HUES6 (cell line): ENCODE measurements around the gene C1RL.
"Not testable (repeated sequence)": the region's sequence is repeated elsewhere in the genome, so short reads cannot be mapped to it uniquely, and the experiment has no call there.

Source experiments
- H3K27ac ChIP-seq: 2 replicates; pipeline ENCODE4 v1.7.0; 2013; ENCODE audit warnings: low read depth, mild to moderate bottlenecking, low read length, inconsistent platforms
- H3K27me3 ChIP-seq: 2 replicates; pipeline ENCODE4 v1.6.1; 2013; ENCODE audit warnings: low read length; ENCODE audit not compliant: control insufficient read depth, insufficient read depth
- H3K36me3 ChIP-seq: 2 replicates; pipeline ENCODE4 v1.6.1; 2013; ENCODE audit warnings: low read length; ENCODE audit not compliant: control insufficient read depth, insufficient read depth
- H3K4me1 ChIP-seq: 2 replicates; pipeline ENCODE4 v1.6.1; 2013; ENCODE audit warnings: low read length; ENCODE audit not compliant: control insufficient read depth, insufficient read depth
- H3K4me3 ChIP-seq: 2 replicates; pipeline ENCODE4 v1.5.1; 2013; ENCODE audit warnings: low read depth, low read length
- H3K9ac ChIP-seq: one replicate; pipeline ENCODE4 v1.6.1; 2013; ENCODE audit warnings: mild to moderate bottlenecking, low read length
- H3K9me3 ChIP-seq: 2 replicates; pipeline ENCODE4 v1.6.1; 2013; ENCODE audit warnings: low read depth, low read length; ENCODE audit not compliant: control insufficient read depth, insufficient read depth

C1RL gene

DNA sequence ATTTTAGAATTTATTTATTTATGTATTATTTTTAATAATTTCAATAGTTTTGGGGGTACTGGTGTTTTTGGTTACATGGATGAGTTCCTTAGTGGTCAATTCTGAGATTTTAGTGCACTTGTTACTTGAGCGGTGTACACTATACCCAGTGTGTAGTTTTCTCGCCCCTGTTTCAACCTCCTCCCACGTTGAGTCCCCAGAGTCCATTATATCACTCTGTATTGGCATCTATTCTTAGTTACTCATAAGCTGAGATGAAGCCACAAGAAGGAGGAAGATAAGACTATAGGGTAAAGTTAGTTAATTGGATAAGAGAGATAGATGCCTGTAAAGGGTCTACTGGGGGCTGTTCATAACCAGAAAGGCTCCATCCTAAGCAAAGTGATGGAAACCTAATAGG is 44.5 kb downstream of the C1RL start:
- no peaks in the 10 kb centered on the region for H3K27me3 ChIP-seq
- peaks cover 12% of the 10 kb centered on the region for H3K4me1 ChIP-seq
- H3K9me3 ChIP-seq, result no peaks in the 10 kb centered on the region
- no peak overlapping the region for H3K4me3 ChIP-seq
- no peak overlapping the region for H3K27ac ChIP-seq
- H3K36me3 ChIP-seq, result no peaks in the 10 kb centered on the region
- no peak overlapping the region for H3K9ac ChIP-seq

DNA sequence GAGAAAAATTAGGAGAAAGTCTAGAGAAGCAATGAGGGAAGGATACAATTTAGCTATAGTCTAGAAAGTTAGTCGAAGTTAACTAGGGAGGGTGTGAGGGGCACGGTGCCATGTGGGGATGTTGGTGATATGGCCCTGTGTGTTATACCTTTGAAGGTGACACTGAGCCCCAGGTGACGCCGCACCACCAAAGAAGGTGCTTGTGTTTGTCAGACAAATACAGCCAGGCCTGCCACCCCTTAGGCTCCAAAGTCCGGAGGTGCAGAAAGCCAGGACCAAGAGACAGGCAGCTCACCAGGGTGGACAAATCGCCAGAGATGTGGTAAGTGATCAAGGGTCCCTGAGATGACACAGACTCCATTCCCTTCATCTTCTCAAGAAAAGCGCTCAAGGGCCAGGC is 47.4 kb downstream of the C1RL start:
- peaks cover 12% of the 10 kb centered on the region for H3K4me1 ChIP-seq
- H3K27ac ChIP-seq, result no peak overlapping the region
- no peak overlapping the region for H3K4me3 ChIP-seq
- no peak overlapping the region for H3K9ac ChIP-seq
- H3K27me3 ChIP-seq, result no peaks in the 10 kb centered on the region
- H3K36me3 ChIP-seq, result no peaks in the 10 kb centered on the region
- no peaks in the 10 kb centered on the region for H3K9me3 ChIP-seq

DNA sequence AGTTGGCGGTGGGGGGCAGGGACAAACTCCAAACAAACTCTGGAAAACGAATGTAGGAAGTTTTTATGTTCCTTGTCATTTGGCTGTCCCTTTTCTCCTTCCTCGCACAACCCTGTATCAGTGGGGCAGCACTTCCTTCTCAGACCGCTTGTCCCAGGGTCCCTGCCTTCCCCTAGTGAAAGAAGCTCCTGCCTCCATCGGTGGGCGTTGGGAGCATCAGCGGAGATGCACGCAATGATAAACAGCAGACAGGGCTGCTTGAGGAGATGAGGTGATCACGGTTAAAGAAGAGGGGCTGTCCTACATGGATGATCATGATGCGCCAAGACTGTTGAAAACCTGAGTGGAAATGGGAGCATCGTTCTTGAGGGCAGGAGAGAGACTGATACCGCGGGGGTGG is 47.9 kb downstream of the C1RL start:
- no peaks in the 10 kb centered on the region for H3K9me3 ChIP-seq
- H3K4me1 ChIP-seq, result peaks cover 12% of the 10 kb centered on the region
- H3K9ac ChIP-seq, result no peak overlapping the region
- no peak overlapping the region for H3K4me3 ChIP-seq
- no peak overlapping the region for H3K27ac ChIP-seq
- no peaks in the 10 kb centered on the region for H3K27me3 ChIP-seq
- H3K36me3 ChIP-seq, result no peaks in the 10 kb centered on the region

DNA sequence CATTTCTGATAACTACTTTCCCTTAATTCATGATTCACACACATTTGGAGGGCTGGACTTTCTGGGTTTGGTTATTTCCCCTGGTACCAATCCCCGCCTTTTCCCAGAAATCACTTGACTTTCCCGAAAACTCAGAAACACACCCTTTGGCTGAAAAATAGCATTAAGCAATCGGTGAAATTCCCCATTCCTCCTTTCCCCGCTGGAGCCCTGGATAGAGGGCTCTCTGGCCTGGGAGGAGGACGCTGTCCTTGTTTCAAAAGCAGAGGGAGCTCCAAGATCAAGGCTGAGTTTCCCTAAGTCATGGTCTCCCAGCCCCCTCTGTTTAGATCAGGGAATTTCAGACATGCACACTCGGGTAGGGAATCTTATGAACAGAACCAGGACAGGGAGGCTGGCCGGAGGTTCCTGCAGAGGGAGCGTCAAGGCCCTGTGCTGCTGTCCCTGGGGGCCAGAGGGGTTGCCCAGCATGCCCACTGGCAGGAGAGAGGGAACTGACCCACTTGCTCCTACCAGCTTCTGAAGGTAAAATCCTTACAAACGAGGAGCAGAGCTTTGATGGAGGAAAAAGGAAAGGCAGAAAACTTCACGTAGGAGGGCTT is 48.6 kb downstream of the C1RL start, which contains the start of gene C1S:
TSS of gene C1S (plus strand) at position 366 of the 602 bp plus-strand sequence. CDS start 1,195 bp downstream, outside the sequence.
- H3K27me3 ChIP-seq, result no peaks in the 10 kb centered on the region
- no peaks in the 10 kb centered on the region for H3K36me3 ChIP-seq
- peak within 1 kb of the TSS; percentile 54 for H3K9ac ChIP-seq
- H3K4me3 ChIP-seq, result no peak within 1 kb of the TSS
- peaks cover 12% of the 10 kb centered on the region for H3K4me1 ChIP-seq
- no peaks in the 10 kb centered on the region for H3K9me3 ChIP-seq
- no peak within 1 kb of the TSS for H3K27ac ChIP-seq

DNA sequence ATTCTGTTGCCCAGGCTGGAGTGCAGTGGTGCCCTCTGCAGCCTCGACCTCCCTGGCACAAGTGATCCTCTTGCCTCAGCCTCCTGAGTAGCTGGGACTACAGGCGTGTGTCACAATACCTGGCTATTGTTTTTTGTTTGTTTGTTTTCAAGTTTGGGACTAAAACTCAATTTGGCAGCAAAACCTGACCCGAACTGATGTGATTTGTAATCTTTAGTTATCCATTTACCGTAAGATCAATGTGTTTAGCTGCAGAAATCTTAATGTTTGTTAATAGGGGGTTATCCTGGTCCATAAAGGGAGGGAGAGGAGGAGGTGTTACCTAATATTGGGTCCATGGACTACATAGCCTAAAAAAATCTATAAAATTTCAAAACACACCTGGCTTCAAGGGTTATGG is 49.2 kb downstream of the C1RL start:
- no peaks in the 10 kb centered on the region for H3K27me3 ChIP-seq
- H3K27ac ChIP-seq, result no peak overlapping the region
- H3K9me3 ChIP-seq, result no peaks in the 10 kb centered on the region
- no peaks in the 10 kb centered on the region for H3K36me3 ChIP-seq
- H3K4me3 ChIP-seq, result no peak overlapping the region
- peaks cover 12% of the 10 kb centered on the region for H3K4me1 ChIP-seq
- no peak overlapping the region for H3K9ac ChIP-seq

DNA sequence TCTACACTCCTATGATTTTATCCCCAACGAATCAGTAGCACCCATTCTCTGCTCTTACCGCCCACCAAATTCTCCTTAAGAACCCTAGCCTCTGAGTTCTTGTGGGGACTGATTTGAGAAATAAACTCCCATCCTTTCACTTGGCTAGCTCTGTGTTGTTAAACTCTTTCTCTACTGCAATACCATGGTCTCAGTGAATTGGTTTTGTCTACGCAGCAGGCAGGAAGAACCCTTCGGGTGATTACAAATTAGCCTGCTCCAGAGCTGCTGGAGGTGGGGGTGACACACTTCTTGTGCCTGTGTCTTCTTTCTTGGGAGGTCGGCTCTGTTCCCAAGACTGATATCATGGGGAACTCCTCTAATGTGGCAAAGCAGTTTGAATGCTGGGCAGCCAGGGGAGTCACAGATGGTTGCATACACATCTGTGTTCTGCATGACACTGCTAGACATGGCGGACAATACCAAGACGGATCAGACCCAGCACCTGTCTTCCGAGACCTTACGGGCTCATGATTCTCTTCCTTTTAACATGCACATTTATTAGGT is 50.1 kb downstream of the C1RL start:
- Histone ChIP-seq H3K9ac (no peak overlapping the region), H3K27ac (no peak overlapping the region)

DNA sequence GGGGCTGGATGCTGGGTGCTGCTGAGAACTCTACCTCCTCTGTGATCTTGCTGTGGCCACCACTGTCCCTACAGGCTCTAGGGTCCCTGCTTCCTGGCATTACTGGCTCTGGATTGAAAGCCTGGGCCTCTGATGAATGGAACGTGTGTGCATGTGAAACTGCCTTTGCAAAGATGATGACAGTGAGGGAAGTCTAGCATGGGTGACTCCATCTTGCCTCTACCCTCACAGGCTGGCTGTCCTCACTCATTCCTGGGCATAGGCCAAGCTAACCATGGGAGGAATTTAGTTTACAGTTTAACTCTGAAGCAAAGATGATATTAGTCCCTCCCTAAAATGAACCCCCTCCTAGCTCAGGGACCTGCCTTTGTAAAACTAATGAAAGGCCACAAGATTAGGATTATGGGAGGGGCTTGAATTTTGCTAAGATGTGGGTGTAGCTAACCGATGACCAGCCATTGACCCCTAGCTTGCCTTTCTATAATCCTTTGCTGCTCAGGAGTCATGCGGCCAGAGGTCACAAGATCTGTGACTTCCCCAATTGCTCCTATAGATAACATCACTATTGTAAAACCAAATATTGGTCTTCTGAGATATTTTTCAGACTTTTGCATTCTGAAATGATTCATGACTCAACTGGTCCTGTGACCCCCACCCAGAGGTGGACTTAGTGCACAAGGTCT is 50.7 kb downstream of the C1RL start:
- Histone ChIP-seq H3K27ac (no peak overlapping the region), H3K36me3 (no peaks in the 10 kb centered on the region), H3K27me3 (no peaks in the 10 kb centered on the region), H3K4me1 (peaks cover 13% of the 10 kb centered on the region), H3K9ac (no peak overlapping the region), H3K9me3 (no peaks in the 10 kb centered on the region), H3K4me3 (no peak overlapping the region)

More for the DNA sequence above, 50.1 kb downstream of the C1RL start:
- Histone ChIP-seq H3K9me3 (no peaks in the 10 kb centered on the region), H3K27me3 (no peaks in the 10 kb centered on the region), H3K4me1 (peaks cover 12% of the 10 kb centered on the region), H3K4me3 (no peak overlapping the region), H3K36me3 (no peaks in the 10 kb centered on the region)

GRCh38 chr12:7055736-7056135 is 53.3 kb downstream of the C1RL start:
- H3K4me1 ChIP-seq, H3K36me3 ChIP-seq, H3K4me3 ChIP-seq, H3K27me3 ChIP-seq, H3K27ac ChIP-seq, H3K9me3 ChIP-seq, H3K9ac ChIP-seq: not testable (repeated sequence)

DNA sequence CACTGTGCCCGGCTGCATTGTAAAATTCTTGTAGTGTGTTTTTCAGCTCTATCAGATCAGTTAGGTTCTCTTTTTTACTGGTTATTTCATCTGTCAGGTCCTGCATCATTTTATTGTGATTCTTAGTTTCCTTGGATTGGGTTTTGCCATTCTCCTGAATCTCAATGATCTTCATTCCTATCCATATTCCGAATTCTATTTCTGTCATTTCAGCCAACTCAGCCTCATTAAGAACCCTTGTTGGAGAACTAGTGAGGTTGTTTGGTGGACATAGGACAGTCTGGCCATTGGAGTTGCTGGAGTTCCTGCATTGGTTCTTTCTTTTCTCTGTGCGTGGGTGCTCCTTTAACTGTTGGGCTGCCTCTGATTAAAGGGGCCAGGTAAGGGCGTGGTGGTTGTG is 54.1 kb downstream of the C1RL start:
- no peak overlapping the region for H3K27ac ChIP-seq

DNA sequence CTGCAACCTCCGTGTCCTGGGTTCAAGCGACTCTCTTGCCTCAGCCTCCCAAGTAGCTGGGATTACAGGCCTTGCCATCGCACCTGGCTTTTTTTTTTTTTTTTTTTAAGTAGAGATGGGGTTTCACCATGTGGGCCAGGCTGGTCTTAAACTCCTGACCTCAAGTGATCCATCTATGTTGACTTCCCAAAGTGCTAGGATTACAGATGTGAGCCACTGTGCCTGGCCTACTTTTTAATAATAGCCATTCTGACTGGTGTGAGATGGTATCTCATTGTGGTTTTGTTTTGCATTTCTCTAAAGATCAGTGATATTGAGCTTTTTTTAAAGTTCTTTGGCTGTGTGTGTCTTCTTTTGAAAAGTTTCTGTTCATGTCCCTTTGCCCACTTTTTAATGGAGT is 59.0 kb downstream of the C1RL start:
- not testable (repeated sequence) for H3K36me3 ChIP-seq, H3K4me3 ChIP-seq, H3K4me1 ChIP-seq, H3K9me3 ChIP-seq, H3K9ac ChIP-seq, H3K27ac ChIP-seq, H3K27me3 ChIP-seq

More for the DNA sequence above, 54.1 kb downstream of the C1RL start:
- no peaks in the 10 kb centered on the region for H3K27me3 ChIP-seq
- H3K9me3 ChIP-seq, result no peaks in the 10 kb centered on the region
- H3K4me3 ChIP-seq, result no peak overlapping the region
- H3K9ac ChIP-seq, result no peak overlapping the region
- no peaks in the 10 kb centered on the region for H3K36me3 ChIP-seq
- H3K4me1 ChIP-seq, result 0 out of 2 replicates have a peak, but pooled peaks cover 2% of the 10 kb centered on the region

- H3K4me1 ChIP-seq, H3K9ac ChIP-seq, H3K9me3 ChIP-seq, H3K27ac ChIP-seq, H3K4me3 ChIP-seq, H3K36me3 ChIP-seq, H3K27me3 ChIP-seq: not testable (repeated sequence)
Observed at GRCh38 chr12:7049445-7049951, 59.5 kb downstream of the C1RL start.
